ENCODE results near the gene UQCRH.
"Not testable (repeated sequence)": the region's sequence is repeated elsewhere in the genome, so short reads cannot be mapped to it uniquely, and the experiment has no call there.

DNA sequence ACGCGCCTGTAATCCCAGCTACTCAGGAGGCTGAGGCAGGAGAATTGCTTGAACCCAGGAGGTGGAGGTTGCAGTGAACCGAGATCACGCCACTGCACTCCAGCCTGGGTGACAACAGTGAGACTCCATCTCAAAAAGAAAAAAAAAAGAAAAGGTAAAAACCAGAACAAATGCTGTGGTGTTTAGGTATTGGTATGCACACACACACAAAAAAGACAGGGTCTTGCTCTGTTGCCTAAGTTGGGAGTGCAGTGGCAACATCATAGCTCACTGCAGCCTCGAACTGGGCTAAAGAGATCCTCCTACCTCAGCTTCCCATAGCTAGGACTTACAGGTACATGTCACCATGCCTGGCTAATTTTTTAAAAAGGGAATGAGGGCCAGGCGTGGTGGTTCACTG lies 15.8 kb downstream of the UQCRH start:
- TF ChIP-seq, protein P1, sequence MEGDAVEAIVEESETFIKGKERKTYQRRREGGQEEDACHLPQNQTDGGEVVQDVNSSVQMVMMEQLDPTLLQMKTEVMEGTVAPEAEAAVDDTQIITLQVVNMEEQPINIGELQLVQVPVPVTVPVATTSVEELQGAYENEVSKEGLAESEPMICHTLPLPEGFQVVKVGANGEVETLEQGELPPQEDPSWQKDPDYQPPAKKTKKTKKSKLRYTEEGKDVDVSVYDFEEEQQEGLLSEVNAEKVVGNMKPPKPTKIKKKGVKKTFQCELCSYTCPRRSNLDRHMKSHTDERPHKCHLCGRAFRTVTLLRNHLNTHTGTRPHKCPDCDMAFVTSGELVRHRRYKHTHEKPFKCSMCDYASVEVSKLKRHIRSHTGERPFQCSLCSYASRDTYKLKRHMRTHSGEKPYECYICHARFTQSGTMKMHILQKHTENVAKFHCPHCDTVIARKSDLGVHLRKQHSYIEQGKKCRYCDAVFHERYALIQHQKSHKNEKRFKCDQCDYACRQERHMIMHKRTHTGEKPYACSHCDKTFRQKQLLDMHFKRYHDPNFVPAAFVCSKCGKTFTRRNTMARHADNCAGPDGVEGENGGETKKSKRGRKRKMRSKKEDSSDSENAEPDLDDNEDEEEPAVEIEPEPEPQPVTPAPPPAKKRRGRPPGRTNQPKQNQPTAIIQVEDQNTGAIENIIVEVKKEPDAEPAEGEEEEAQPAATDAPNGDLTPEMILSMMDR (IDR thresholded peaks at IDR 0.05), result not testable (repeated sequence)
- TF ChIP-seq POLR2A, POLR2AphosphoS5 (IDR thresholded peaks at IDR 0.05): not testable (repeated sequence)

All from stomach (tissue), 4 donors.